Endothelial cell (in vitro differentiated cells): ENCODE results near the gene PIGK. TPM values are rescaled to one million over a fixed set of nuclear protein-coding genes. Genes with fewer than 3 reads are reported as not detected.

Experiments used
- DNase-seq: peaks from one replicate; pipeline ENCODE4 v3.0.0; 2021; ENCODE audit warnings: low spot score
- H3K27ac Mint-ChIP-seq: one replicate; pipeline ENCODE4 v1.8.0; 2021; ENCODE audit warnings: mixed read lengths, inconsistent platforms; ENCODE audit not compliant: unreplicated experiment
- H3K27me3 Mint-ChIP-seq: one replicate; pipeline ENCODE4 v1.8.0; 2021; ENCODE audit warnings: mild to moderate bottlenecking, moderate library complexity, mixed read lengths, inconsistent platforms; ENCODE audit not compliant: unreplicated experiment
- H3K36me3 Mint-ChIP-seq: one replicate; pipeline ENCODE4 v1.8.0; 2021; ENCODE audit warnings: mild to moderate bottlenecking, low read depth, mixed read lengths, inconsistent platforms; ENCODE audit not compliant: unreplicated experiment
- H3K4me1 Mint-ChIP-seq: one replicate; pipeline ENCODE4 v1.8.0; 2021; ENCODE audit warnings: mild to moderate bottlenecking, mixed read lengths, inconsistent platforms; ENCODE audit not compliant: unreplicated experiment
- H3K4me3 Mint-ChIP-seq: one replicate; pipeline ENCODE4 v1.8.0; 2021; ENCODE audit warnings: mild to moderate bottlenecking, mixed read lengths, inconsistent platforms; ENCODE audit not compliant: unreplicated experiment
- H3K9me3 Mint-ChIP-seq: one replicate; pipeline ENCODE4 v1.8.0; 2021; ENCODE audit warnings: mixed read lengths, inconsistent platforms; ENCODE audit not compliant: unreplicated experiment
- long read RNA-seq: library from polyadenylated mRNA; unstranded; transcript quantifications from one replicate; pipeline ENCODE4 v2.0.0, GENCODE V29; 2020; ENCODE audit not compliant: unreplicated experiment
- total RNA-seq: library from RNA; stranded (reverse); fragmentation: NEBNext Ultra II Directional; extraction: Animal tissue kit (Norgen Biotek cat#: 25700); gene quantifications from one replicate; pipeline ENCODE4 v1.2.1, GENCODE V29; 2021; ENCODE audit not compliant: unreplicated experiment
- TF ChIP-seq, protein P1 (sequence below): fragments of 200-600 bp; sonication (generic); IDR thresholded peaks from one replicate; pipeline ENCODE4 v1.5.0; 2021; ENCODE audit warnings: antibody characterized with exemption; ENCODE audit not compliant: unreplicated experiment

Gene PIGK
- 19.5 TPM for total RNA-seq
- long read RNA-seq, full-length matches to known transcripts: 20 of 21 reads
- long read RNA-seq, partial matches to known transcripts: 0 of 21 reads
- long read RNA-seq, other reads (novel, unspliced or antisense): 1 of 21 reads

DNA sequence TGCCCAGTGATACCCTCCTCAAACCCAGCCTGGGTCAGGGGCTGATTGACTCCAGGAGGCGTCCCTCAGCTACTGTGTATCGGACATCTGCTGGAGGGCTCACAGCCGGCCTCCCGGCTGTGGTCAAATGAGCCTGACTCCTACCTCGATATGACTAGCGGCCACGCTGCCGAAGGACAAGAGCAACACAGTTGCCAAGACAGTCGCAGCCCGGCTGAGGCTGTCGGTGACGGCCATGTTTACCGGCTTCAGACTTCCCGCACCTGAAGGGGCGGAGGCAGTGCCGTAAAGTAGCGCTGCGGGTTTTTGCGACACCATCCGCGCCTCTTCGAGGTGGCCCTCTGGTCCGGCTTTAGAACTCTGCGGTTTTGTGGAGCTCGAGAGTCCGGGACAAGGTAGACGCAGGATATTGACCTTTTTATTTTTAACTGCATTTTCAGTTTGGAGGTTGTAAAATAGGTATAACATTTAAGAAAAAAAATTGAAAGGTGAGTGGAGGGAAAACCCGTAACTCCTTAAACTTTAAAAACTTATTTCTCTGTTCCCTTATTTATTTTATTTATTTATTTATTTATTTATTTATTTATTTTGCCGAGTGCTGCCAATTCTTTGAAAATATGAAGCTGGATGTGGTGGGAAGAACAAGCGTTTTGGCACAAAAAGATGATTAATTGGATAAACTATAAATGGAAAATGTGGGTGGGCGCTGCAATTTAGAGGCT lies at the start of gene PIGK:
PIGK (minus strand) TSS at position 265 of the 722 bp plus-strand sequence; CDS start at position 237, 28 bp downstream.
- DNase-seq: peak; percentile 87
- H3K36me3 Mint-ChIP-seq: peaks cover 5% of the 10 kb centered on the region
- H3K4me3 Mint-ChIP-seq: peak within 1 kb of the TSS; percentile 96
- no peaks in the 10 kb centered on the region for H3K9me3 Mint-ChIP-seq
- peak within 1 kb of the TSS; percentile 88 for H3K27ac Mint-ChIP-seq
- no peaks in the 10 kb centered on the region for H3K4me1 Mint-ChIP-seq
- TF ChIP-seq, protein P1, sequence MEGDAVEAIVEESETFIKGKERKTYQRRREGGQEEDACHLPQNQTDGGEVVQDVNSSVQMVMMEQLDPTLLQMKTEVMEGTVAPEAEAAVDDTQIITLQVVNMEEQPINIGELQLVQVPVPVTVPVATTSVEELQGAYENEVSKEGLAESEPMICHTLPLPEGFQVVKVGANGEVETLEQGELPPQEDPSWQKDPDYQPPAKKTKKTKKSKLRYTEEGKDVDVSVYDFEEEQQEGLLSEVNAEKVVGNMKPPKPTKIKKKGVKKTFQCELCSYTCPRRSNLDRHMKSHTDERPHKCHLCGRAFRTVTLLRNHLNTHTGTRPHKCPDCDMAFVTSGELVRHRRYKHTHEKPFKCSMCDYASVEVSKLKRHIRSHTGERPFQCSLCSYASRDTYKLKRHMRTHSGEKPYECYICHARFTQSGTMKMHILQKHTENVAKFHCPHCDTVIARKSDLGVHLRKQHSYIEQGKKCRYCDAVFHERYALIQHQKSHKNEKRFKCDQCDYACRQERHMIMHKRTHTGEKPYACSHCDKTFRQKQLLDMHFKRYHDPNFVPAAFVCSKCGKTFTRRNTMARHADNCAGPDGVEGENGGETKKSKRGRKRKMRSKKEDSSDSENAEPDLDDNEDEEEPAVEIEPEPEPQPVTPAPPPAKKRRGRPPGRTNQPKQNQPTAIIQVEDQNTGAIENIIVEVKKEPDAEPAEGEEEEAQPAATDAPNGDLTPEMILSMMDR: no peak
- H3K27me3 Mint-ChIP-seq: no peaks in the 10 kb centered on the region

DNA sequence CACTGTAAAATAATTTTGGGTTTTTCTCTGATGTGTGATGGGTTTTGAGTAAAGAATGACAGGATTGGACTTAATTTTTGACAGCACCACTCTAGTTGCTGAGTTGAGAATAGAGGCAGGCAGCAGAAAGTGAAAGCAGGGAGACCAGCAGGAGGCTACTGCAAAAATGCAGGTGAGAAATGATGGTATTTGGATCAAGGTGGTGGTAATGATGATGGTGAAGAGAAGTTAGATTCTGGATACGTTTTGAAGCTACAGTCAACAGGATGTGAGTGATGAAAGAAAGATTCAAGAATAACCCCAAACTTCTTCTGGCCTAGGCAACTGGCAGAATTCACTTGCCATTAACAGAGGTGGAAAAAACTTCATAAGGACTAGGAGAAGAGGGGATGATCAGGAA lies 47.8 kb upstream of the PIGK start:
- TF ChIP-seq, protein P1: no peak
- Mint-ChIP-seq H3K9me3 (no peaks in the 10 kb centered on the region), H3K4me3 (no peak overlapping the region), H3K36me3 (no peaks in the 10 kb centered on the region), H3K27me3 (no peaks in the 10 kb centered on the region), H3K4me1 (no peaks in the 10 kb centered on the region), H3K27ac (no peak overlapping the region)
- no peak for DNase-seq

DNA sequence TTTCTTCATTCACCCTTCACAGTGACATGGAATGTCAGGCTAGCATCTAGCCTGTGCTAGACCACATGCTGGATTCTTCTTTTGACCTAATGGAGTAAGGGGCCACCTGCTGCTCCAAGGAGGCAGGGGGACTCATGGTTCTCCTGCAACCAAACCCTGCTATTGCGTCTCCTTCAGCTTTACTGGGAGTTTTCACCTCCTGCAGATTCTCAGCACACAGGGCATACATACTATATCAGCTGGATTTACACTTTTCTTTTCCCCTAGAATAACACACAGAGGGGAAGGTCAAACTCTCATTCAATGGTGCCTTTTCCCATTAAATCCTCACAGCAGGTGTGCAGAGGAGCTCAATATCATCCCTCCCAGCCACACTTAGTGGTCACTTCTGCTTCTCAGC lies 46.0 kb upstream of the PIGK start:
- TF ChIP-seq, protein P1: no peak
- Mint-ChIP-seq H3K36me3 (no peaks in the 10 kb centered on the region), H3K9me3 (no peaks in the 10 kb centered on the region), H3K27ac (no peak overlapping the region), H3K4me3 (no peak overlapping the region), H3K27me3 (no peaks in the 10 kb centered on the region), H3K4me1 (no peaks in the 10 kb centered on the region)
- no peak for DNase-seq

DNA sequence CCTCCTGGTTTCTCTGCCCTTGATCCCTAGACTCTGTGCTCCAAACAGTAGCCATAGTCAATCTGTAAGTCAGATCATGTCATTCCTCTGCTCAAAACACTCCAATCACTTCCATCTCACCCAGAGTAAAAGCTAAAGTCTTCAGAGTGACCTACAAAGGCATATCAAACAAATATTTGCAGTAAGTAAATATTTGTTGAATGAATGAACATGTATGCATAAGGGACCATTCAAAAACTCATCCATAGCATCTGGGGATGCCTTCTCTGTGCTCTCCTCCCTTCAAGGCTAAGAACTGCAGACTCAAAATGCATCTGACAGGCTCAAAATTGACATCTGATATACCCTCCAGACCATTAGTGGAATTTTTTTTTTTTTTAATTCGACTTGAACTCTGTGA lies 44.5 kb upstream of the PIGK start:
- TF ChIP-seq, protein P1: no peak
- Mint-ChIP-seq H3K9me3 (no peaks in the 10 kb centered on the region), H3K36me3 (no peaks in the 10 kb centered on the region), H3K4me3 (no peak overlapping the region), H3K4me1 (no peaks in the 10 kb centered on the region), H3K27me3 (peaks cover 2% of the 10 kb centered on the region), H3K27ac (no peak overlapping the region)
- no peak for DNase-seq

DNA sequence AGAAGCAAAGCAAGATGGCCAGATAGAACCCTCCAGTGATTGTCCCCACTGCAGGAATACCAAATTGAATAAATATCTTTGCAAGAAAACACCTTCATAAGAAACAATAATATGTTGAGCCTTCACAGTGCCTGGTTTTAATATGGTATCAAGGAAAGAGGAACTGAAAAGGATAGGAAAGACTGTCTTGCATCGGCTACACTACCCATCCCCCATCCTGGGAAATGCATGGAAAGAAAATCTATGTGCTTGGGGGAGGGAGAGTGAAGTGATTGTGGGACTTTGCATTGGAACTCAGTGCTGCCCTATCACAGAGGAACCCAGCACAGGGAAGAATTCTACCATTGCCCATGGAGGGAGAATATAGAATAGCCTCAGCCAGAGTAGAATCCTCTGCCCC lies 34.0 kb upstream of the PIGK start:
- H3K9me3 Mint-ChIP-seq: peaks cover 4% of the 10 kb centered on the region
- DNase-seq: no peak

More for the DNA sequence above, 34.0 kb upstream of the PIGK start:
- TF ChIP-seq, protein P1: no peak
- no peaks in the 10 kb centered on the region for H3K4me1 Mint-ChIP-seq
- no peak overlapping the region for H3K4me3 Mint-ChIP-seq
- H3K27me3 Mint-ChIP-seq: no peaks in the 10 kb centered on the region
- H3K27ac Mint-ChIP-seq: no peak overlapping the region
- H3K36me3 Mint-ChIP-seq: peaks cover 8% of the 10 kb centered on the region
